ENCODE measurements around the gene SLC16A8.

DNA sequence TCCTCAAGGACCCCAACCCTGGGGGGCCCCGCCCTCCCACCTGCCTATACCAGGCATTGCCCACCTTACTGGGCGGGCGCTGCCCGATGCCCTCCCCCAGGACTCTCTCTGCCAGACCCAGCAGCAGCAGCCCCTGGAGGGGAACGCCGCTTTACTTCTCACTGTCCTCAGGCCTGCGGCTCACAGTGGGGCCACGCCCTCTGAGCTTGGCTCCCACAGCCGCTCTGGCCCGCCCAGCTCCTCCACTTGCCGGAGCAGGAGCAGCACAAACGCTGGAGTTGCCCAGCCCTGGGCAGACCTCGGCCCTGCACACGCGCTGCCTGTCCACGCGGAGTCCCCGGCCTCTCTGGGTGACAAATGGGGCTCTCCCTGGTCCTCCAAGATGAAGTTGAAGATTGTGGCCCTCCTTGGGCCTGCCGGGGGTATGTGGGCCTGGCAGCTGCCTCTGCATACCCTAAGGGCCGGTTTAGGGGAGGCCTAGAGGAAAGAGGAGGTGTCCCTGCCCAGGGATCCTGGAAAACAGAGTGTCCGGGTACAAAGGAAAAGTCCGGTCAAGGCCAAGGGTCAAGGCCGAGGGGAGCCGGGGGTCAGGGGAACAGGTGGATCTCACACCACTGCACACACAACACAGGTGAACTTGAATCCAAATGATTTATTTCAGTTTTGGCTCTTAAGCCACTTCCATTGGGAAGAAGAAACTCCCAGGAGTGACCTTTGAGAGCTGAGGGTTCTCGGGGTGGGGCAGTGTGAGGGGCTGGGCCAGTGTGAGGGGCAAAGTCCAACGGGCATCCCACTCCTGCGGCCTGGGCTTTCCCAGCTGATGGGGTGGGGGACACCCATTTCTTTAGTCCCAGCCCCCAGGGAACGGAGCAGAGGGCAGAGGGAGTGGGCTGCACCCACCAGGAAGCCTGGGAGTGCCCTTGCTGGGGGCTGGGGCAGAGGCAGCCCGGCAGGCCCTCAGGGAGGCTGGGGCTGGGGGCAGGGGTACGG is 27.2 kb upstream of the SLC16A8 start:
- TF ChIP-seq, protein P1, sequence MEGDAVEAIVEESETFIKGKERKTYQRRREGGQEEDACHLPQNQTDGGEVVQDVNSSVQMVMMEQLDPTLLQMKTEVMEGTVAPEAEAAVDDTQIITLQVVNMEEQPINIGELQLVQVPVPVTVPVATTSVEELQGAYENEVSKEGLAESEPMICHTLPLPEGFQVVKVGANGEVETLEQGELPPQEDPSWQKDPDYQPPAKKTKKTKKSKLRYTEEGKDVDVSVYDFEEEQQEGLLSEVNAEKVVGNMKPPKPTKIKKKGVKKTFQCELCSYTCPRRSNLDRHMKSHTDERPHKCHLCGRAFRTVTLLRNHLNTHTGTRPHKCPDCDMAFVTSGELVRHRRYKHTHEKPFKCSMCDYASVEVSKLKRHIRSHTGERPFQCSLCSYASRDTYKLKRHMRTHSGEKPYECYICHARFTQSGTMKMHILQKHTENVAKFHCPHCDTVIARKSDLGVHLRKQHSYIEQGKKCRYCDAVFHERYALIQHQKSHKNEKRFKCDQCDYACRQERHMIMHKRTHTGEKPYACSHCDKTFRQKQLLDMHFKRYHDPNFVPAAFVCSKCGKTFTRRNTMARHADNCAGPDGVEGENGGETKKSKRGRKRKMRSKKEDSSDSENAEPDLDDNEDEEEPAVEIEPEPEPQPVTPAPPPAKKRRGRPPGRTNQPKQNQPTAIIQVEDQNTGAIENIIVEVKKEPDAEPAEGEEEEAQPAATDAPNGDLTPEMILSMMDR (IDR thresholded peaks at IDR 0.05) = no peak
- no peak for TF ChIP-seq POLR2A (IDR thresholded peaks at IDR 0.05)
